NOMO-1 treated with DMSO at 0.1 percent for 48 hours (cell line): ENCODE data around the gene LCE1A.

Experiments
- DNase-seq: peaks from one replicate; lab custom pipeline; 2025; ENCODE audit not compliant: unreplicated experiment; lab: John Stamatoyannopoulos, UW

Gene LCE1A, protein sequence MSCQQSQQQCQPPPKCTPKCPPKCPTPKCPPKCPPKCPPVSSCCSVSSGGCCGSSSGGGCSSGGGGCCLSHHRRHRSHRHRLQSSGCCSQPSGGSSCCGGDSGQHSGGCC

DNA sequence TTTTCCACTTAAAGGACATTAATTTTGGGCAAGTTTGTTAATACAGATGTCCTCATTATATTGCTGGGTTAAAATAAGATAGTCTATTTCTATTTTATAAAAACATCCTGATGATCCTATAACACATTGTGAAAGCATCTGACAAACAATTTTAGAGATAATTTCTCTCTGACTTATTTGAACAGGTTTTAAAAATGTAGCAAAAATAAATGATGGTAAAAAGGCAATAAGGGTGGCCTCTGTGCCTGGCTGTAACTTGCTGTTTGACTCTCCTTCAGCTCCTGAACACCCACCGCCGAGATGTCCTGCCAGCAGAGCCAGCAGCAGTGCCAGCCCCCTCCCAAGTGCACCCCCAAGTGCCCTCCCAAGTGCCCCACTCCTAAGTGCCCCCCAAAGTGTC, at the start of gene LCE1A:
Gene LCE1A, plus strand, starts transcription at position 301 of the 400 bp plus-strand sequence. Its CDS starts 0 bp downstream, at position 301.
- DNase-seq, result no peak

DNA sequence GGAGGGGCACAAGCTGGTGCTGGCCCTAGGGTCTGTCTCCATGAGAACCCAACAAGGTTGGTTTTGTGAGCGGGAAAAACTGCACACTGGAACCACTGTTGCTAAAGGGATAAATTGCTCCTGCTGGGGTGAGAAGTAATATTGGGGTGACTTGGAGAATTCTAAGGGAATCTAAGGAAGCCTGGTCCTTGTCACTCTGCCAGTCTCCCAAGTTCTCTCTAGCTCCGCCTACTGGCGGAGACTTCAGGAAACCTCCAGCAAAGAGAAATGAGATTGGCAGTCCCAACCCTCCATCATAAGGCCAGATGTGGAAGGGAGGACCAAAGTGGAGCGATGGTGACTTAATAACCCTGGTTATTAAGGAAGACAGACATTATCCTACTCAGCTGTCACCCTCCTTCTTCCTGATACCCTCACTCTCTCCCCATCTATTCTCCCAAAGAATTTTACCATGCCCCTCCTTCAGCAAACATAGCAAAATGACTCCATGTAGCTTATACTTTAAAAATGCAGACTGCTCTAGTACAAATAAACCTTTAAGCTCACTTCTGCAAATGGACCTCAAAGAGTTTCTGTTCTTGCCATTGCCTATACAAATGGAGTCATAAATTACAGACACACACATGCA, 49.6 kb upstream of the LCE1A start:
- no peak for DNase-seq

DNA sequence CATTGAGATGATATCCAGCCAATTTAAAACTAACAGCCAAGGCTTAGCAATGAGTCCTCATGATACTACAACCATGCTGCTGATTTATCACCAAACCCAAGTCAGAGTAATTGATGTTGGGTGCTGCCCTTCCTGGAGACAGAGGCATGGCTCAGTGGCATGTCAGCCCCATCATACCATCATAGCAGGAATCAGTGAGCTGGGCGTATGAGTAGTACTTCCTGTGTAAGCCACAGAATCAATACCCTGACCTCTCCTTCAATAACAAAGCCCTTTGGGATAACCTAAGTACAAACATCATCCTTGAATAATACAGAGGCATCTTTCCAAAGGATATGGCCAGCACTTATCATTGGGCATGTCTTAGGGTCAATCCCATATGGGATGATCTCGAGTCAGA, 44.2 kb upstream of the LCE1A start:
- no peak for DNase-seq

DNA sequence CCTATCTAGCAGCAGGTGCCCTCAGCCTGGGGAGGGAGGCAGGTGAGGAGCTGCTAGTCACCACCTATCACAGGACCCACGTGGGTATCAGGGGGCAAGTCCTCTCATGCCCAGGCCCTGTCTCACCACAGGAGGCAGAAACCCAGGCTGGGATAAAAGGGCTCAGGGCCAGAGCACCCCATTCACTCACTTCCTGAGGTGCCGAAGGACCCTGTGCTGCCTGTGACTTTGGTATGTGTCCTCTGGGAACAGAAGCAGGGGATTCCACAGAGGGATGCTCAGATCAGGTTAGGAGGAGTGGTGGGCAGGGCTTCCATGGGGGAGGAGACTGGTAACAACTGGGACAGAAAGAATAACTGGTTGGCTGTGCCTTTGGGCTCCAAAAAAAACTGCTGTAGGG, 41.2 kb upstream of the LCE1A start, which contains the start of gene LCE1E:
Gene LCE1E, plus strand, starts transcription at position 181 of the 400 bp plus-strand sequence. CDS start 1,043 bp downstream, outside the sequence.
- no peak for DNase-seq

DNA sequence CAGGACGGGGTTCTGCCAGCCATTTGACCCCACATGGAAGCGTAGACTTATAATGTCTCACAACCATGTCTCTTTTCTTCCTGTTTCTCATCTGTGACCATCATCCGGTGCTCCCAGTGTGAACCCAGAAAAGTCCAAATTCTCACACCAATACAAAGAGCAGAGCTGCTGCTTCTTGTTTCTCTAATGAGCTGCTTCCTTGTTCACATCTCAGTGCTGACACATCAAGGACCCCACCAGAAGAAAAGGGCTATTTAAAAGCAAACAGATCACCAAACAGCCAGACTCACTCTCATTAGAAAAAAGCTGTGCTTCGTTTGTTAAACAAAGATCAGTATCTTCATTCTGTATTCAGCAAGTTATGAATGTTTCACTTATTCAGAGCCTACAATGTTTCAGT, 31.6 kb upstream of the LCE1A start:
- no peak for DNase-seq

DNA sequence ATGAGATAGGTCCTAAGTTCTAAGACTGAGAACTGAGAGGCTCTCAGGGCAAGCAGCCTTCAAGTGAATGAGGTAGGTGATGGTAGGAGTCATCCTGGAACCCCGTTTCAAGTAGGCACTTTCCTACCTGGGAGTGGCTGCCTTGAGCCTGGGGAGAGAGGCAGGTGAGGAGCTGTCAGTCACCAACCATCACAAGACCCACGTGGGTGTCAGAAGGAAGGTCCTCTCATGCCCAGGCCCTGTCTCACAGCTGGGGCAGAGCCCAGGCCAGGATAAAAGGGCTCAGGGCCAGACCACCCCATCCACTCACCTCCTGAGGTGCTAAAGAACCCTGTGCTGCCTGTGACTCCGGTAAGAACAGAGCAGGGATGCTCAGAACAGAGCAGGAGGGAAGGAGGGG, 30.9 kb upstream of the LCE1A start, which contains the start of gene LCE1D:
Gene LCE1D, plus strand, starts transcription at position 301 of the 400 bp plus-strand sequence. CDS start 1,074 bp downstream, outside the sequence.
- no peak for DNase-seq

DNA sequence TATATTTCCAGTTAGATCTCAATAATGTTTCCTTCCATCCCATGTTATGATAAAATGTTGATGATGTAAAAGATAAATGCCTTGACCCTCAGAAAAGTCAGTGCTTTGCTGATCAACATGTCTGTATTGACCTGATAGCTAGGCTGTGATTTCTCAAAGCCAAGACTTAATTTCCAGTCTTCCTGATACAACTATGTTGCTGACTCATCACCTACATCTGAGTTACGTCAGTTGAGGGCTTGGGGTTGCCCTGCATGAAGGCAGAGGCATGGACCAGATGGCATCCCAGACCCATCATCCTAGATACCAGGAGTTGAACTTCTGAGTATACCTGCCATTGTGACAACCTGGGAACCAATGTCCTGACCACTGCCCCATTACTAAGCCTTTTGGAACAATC, 25.9 kb upstream of the LCE1A start:
- DNase-seq, result no peak

DNA sequence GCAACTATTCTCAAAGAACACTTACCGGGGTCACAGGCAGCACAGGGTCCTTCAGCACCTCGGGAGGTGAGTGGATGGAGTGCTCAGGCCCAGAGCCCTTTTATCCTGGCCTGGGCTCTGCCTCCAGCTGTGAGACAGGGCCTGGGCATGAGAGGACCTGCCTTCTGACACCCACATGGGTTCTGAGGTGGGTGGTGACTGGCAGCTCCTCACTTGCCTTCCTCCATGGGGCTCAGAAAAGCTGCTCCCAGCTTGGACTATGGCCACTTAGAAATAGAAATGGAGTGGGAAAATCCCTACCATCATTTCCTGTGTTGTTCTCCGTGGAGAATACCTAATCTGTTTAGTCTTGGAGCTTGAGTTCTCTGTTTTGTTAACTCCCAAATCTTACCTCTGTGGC, 20.7 kb upstream of the LCE1A start, which contains the start of gene LCE1C:
Gene LCE1C, minus strand, starts transcription at position 76 of the 400 bp plus-strand sequence. CDS start 1,173 bp downstream, outside the sequence.
- no peak for DNase-seq

DNA sequence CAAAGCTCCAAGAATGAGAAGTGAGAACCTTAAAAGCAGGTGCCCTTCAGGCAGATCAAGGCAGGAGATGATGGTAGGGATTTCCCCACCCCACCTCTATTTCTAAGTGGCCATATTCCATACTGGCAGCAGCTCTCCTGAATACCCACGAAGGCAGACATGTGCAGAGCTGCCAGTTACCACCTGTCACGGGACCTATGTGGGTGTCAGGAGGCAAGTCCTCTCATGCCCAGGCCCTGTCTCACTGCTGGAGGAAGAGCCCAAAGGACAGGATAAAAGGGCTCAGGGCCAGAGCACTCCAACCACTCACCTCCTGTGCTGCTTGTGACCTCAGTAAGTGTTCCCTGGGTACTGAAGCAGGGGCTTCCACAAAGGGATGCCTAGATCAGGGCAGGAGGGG, 16.2 kb upstream of the LCE1A start:
- DNase-seq, result no peak

DNA sequence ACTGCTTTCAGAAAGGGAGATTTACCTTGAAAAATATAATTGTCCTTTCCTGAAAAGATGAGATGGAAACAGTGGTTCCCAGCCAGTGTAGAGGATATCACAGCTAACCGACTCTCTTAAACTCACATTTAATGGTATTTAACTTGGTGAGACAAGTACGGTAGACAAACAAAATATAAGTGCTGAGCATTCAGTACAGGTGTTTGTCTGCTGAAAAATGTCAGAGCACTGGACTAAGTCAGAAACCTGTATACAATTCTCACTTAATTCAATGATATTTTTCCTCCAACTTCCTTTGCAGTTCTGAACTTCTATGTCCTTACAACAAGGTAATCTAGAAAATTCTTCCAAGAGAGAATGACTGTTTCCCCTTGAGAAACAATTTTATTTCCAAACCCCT, 15.6 kb upstream of the LCE1A start, which contains the start of gene LCE1B:
Gene LCE1B, plus strand, starts transcription at position 301 of the 400 bp plus-strand sequence. CDS start 476 bp downstream, outside the sequence.
- DNase-seq, result no peak

DNA sequence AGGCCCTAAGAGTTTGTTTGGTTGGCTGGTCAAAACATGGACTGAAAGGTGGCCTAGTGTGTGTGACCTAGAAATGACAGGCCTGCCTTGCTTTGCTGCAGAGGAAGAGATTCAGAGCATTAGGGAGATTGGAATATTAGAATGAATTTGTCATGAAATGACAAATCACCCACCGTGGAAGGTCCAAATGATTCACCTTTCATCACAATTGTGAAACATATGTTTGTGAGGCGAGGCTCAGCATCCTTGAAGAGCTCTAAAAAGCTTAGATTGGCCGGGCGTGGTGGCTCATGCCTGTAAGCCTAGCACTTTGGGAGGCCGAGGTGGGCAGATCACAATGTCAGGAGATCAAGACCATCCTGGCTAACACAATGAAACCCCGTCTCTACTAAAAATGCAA, 10.0 kb upstream of the LCE1A start:
- DNase-seq, result no peak

DNA sequence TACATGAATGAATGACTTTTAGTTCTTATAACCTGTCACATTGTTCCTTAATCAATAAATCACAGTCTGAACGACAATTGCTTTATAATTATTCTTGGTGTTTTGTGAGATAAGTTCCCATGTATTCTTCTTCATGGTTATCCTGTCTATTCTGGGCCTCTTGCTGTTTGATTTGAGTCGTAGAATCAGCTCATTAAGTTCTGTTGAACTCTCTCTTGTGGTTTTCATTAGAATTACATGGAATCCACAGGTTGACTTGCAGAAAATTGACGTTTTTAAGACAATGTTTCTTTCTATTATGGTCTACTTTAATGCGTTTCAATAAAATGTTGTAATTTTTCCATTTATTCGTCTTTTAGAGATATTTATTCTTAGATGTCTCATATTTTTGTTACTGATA, 4.0 kb upstream of the LCE1A start:
- DNase-seq, result no peak

DNA sequence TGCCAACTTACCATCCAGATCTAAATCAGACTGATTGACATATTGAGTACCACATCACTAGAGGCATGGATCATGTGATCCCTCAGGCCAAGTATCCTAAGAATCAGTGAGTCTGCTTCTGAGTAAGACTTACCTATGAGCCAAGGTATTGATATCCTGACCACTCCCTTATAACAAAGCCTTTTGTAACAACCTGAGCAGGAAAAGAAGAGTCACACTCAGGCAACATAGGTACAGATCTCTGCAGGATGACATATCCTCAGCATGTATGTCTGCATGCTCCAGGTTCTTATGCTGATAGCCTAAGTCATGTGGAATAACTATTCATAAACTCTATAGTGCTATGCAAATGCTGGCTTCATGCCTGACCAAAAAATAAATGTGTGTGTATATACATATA, 2.3 kb upstream of the LCE1A start:
- DNase-seq, result no peak

DNA sequence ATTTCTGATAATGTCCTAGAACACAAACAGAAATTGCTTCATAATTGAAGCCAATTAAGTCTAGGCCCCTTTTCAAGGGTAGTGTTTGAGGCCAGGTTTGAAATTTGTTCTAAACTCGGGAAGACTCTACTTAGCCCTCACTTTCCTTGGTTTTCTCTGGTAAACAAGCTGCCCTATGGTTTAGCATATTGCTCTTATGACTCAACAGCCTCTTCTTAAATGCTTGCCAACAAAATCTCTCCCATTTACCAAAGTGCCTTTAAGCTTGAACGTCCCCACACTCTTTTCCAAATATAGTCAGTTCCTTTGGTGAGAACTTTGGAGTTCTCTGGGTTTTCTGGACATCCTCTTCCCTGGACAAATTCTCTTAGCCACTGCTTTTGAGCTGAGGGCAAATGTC, 9.6 kb downstream of the LCE1A start:
- no peak for DNase-seq

DNA sequence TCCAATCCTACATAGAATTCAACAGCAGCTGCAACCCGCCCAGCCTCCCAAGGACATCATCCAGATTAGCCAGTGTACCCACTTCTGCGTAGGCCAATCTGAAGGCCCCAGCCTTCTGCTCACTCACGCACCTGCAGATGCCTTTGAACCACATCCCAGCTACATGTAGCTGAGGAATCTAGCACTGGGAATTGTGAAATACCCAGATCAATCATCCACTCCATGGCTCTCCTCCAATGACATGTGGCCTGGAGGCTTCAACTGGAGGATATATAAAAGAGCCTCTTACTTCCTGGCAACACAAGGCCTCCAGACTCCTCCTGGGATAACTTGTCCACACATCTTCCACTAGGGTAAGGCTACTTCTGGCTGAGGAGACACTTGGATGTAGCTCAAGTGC, 15.3 kb downstream of the LCE1A start, which contains the start of gene LCE6A:
Gene LCE6A, plus strand, starts transcription at position 301 of the 400 bp plus-strand sequence. CDS start 665 bp downstream, outside the sequence.
- DNase-seq, result no peak

DNA sequence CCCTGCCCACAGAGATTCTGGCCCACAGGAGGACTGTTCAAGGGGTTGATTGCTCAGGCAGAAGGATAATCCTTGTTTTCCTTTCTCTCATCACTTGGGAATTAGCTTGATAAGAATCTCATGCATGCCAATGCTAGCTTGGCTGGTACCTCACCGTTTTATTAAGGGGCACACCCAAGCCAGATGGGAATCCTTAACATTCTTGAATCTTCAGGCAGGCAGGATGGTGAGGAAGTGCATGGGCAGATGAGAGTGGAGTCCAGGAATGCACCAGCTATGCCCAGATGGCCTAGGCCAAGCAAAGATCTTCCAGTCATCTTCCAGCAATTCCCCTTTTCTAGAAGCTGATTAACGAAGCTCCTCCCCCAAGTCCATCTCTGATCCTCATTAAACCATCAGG, 28.4 kb downstream of the LCE1A start:
- no peak for DNase-seq

DNA sequence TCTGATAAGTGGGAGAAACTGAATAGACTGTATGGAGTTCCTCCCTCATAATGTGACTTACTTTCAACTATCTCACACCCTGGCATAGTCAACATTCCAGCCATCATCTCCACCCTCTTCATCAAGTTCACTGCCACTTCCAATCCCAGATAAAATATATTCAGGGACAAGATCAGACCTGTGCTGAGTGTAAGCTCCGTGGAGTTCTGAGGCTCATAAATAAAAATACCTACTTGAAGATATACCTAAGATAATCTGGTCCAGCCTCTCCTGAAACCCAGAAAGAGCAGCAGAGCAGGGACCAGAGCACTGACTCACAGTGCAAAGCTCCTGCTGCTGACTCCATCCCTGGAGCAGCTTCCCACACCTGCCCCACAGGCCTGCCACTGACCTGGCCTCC, 30.8 kb downstream of the LCE1A start:
- no peak for DNase-seq

DNA sequence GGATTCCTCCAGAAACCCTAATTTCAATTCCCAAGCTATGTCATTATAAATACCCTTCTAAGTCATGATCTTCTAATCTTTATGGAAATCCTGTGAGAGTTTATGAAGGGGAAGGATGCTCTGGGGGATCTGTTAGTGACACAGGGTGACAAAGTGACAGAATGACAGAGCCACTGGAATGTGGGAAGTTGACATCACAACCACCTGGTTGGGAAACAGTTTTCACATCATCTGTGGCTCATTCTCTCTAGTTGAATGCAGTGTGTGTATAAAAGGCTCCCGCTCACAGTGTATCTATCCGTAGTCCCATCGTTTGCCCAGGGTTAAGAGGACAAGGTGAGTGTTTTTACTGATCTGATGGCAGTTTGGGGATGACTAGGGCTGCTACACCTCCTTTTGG, 32.4 kb downstream of the LCE1A start, which contains the start of gene LCE7A:
Gene LCE7A, plus strand, starts transcription at position 301 of the 400 bp plus-strand sequence. CDS start 702 bp downstream, outside the sequence.
- DNase-seq, result no peak

DNA sequence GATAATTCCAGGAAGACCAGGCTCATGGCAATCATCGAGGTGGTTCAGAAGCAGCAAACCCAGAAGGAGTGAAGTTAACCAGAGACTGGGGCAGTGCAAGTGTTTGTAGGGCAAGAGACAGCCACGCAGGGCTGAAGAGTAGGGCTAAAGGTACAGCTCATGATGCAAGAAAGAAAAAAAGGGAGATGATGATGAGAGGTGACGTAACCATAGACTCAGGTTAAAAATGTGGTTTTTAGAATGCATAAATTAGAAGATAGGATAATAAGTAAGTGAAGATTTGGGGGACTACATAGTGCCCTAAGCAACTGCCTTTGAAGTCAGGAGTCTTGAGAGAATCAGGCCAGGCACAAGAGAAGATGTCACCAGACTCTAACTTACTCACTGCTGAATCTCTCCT, 32.9 kb downstream of the LCE1A start:
- no peak for DNase-seq

DNA sequence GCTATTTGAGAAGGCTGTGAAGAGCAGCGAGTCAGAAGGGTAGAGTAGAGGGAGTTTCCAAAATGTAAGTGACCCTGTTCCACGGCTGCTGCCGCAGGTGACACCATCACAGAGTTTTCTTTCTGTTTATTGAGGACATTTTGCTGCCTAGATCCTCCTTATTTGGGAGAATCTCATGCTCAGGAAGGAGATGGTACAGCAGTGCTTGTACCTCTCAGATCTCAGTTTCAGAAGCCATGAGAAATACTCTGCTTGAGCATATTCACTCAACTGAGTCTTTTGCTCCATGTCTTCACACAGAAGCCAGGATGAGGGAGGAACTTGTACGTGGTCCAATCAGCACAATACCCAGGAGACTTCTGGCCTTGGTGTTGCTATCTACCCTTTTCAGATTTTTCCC, 34.1 kb downstream of the LCE1A start:
- no peak for DNase-seq

DNA sequence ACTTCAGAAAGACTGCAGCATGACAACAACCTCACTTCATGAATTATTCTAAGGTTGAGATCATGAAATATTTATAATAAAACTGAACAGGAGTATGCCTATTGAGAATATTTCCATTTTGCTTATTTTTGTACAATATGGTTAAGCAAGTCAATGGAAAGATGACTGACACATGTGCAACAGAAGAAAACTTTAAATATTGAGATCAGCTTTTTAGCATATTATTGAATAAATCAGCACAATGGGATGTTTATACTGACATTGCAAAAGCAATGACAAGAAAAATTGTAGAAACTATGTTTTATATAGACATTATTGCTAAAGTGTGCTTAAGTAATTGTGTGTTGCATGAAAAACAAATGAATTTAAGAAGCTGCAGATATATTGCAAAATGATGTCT, 37.2 kb downstream of the LCE1A start:
- no peak for DNase-seq

DNA sequence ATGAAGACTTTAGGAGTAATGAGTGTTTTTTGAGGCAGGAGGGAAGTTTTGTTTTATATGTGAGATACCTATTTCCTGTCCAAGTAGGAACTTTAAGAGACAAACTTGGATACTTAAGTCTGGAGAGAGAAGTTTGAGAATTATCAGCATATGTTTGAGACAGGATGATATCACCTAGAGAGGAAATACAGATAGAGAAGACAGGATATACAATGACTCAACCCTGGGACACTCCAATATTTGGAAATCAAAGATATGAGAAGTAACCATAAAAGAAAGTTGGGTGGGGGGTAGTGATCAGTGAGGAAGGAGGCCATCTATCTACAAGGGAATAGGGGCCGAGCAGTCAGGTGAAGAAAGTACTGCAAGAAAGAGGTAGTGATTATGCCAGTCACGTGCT, 39.0 kb downstream of the LCE1A start:
- no peak for DNase-seq
